SK-N-MC (cell line): ENCODE data around the gene LIX1.

Experiments
- DNase-seq: peaks from one replicate; pipeline ENCODE4 v3.0.0-alpha.2; 2011; ENCODE audit warnings: low read depth, low spot score
- H3K27ac ChIP-seq: fragments of 200-600 bp; sonication (generic); 2 replicates; pipeline ENCODE4 v1.5.1; 2016; ENCODE audit warnings: mixed run types
- H3K36me3 ChIP-seq: fragments of 200-600 bp; sonication (generic); 2 replicates; pipeline ENCODE4 v1.6.1; 2017; ENCODE audit warnings: antibody characterized with exemption, low read length, mixed read lengths; ENCODE audit not compliant: insufficient read depth
- H3K4me3 ChIP-seq: fragments of 200-600 bp; sonication (generic); 2 replicates; pipeline ENCODE4 v1.5.1; 2016
- H3K9ac ChIP-seq: fragments of 200-600 bp; sonication (generic); 2 replicates; pipeline ENCODE4 v1.8.0; 2017; ENCODE audit warnings: mixed run types, mixed read lengths; ENCODE audit not compliant: insufficient read length
- H3K9me3 ChIP-seq: fragments of 200-600 bp; sonication (generic); 2 replicates; pipeline ENCODE4 v1.6.1; 2017; ENCODE audit warnings: low read depth, mild to moderate bottlenecking, antibody characterized with exemption, low read length, moderate library complexity, mixed read lengths
- EZH2 ChIP-seq: fragments of 200-600 bp; sonication (generic); IDR thresholded peaks from one replicate; pipeline ENCODE4 v1.6.1; 2017; ENCODE audit warnings: antibody characterized with exemption
- FOXP2 ChIP-seq: optimal IDR thresholded peaks from 2 replicates; pipeline ENCODE3; 2011; ENCODE audit warnings: mild to moderate bottlenecking, moderate library complexity; ENCODE audit not compliant: insufficient read depth; ENCODE audit errors: extremely low read length, control extremely low read depth
- POLR2AphosphoS5 ChIP-seq: IDR thresholded peaks from 2 replicates; pipeline ENCODE4 v1.6.1; 2012; ENCODE audit warnings: mild to moderate bottlenecking, low read depth, low read length, borderline replicate concordance

The LIX1 gene

GRCh38 chr5:97134634-97135033 is 7.8 kb downstream of the LIX1 start:
- H3K9ac ChIP-seq, result no peak overlapping the region
- TF ChIP-seq FOXP2 (no peak), POLR2AphosphoS5 (no peak), EZH2 (no peak)

GRCh38 chr5:97133101-97133500 is 9.3 kb downstream of the LIX1 start:
- TF ChIP-seq FOXP2, result no peak
- no peak for TF ChIP-seq EZH2
- TF ChIP-seq POLR2AphosphoS5, result no peak
- Histone ChIP-seq H3K4me3 (no peak overlapping the region), H3K9me3 (no peaks in the 10 kb centered on the region), H3K27ac (no peak overlapping the region), H3K9ac (no peak overlapping the region), H3K36me3 (no peaks in the 10 kb centered on the region)
- no peak for DNase-seq

More at GRCh38 chr5:97134634-97135033, 7.8 kb downstream of the LIX1 start:
- Histone ChIP-seq H3K27ac (no peak overlapping the region), H3K36me3 (no peaks in the 10 kb centered on the region), H3K9me3 (no peaks in the 10 kb centered on the region), H3K4me3 (no peak overlapping the region)
- DNase-seq, result no peak

- Histone ChIP-seq H3K9ac (no peak overlapping the region), H3K27ac (no peak overlapping the region), H3K9me3 (no peaks in the 10 kb centered on the region), H3K36me3 (no peaks in the 10 kb centered on the region), H3K4me3 (no peak overlapping the region)
- TF ChIP-seq EZH2, result no peak
- no peak for TF ChIP-seq FOXP2
- TF ChIP-seq POLR2AphosphoS5, result no peak
- DNase-seq, result no peak
Measured at GRCh38 chr5:97131921-97132320, 10.5 kb downstream of the LIX1 start.

- no peak for DNase-seq
- no peak overlapping the region for H3K9ac ChIP-seq
- no peak overlapping the region for H3K27ac ChIP-seq
- TF ChIP-seq FOXP2 (no peak), POLR2AphosphoS5 (no peak), EZH2 (no peak)
- H3K36me3 ChIP-seq, result no peaks in the 10 kb centered on the region
- H3K9me3 ChIP-seq, result no peaks in the 10 kb centered on the region
- no peak overlapping the region for H3K4me3 ChIP-seq
Measured at GRCh38 chr5:97131139-97131710, 11.2 kb downstream of the LIX1 start.

- no peak for DNase-seq
- Histone ChIP-seq H3K36me3 (no peaks in the 10 kb centered on the region), H3K27ac (no peak overlapping the region), H3K9ac (no peak overlapping the region), H3K9me3 (no peaks in the 10 kb centered on the region), H3K4me3 (no peak overlapping the region)
- TF ChIP-seq EZH2, result no peak
Measured at GRCh38 chr5:97127727-97128126, 14.7 kb downstream of the LIX1 start.

- H3K4me3 ChIP-seq, result no peak overlapping the region
- no peak overlapping the region for H3K9ac ChIP-seq
- DNase-seq, result no peak
- TF ChIP-seq EZH2 (no peak), POLR2AphosphoS5 (no peak), FOXP2 (no peak)
- H3K9me3 ChIP-seq, result no peaks in the 10 kb centered on the region
- H3K36me3 ChIP-seq, result no peaks in the 10 kb centered on the region
- no peak overlapping the region for H3K27ac ChIP-seq
Measured at GRCh38 chr5:97125125-97125683, 17.2 kb downstream of the LIX1 start.

- H3K4me3 ChIP-seq, result no peak overlapping the region
- no peak for TF ChIP-seq EZH2
- no peak for TF ChIP-seq POLR2AphosphoS5
- no peak for TF ChIP-seq FOXP2
- no peak for DNase-seq
- H3K27ac ChIP-seq, result no peak overlapping the region
- H3K9me3 ChIP-seq, result no peaks in the 10 kb centered on the region
- no peaks in the 10 kb centered on the region for H3K36me3 ChIP-seq
- no peak overlapping the region for H3K9ac ChIP-seq
Measured at GRCh38 chr5:97124335-97124734, 18.1 kb downstream of the LIX1 start.

GRCh38 chr5:97121848-97122247 is 20.6 kb downstream of the LIX1 start:
- no peak for DNase-seq
- Histone ChIP-seq H3K9ac (no peak overlapping the region), H3K9me3 (no peaks in the 10 kb centered on the region), H3K4me3 (no peak overlapping the region), H3K27ac (no peak overlapping the region), H3K36me3 (no peaks in the 10 kb centered on the region)
- TF ChIP-seq FOXP2, result no peak
- TF ChIP-seq POLR2AphosphoS5, result no peak
- TF ChIP-seq EZH2, result no peak

GRCh38 chr5:97120195-97120594 is 22.2 kb downstream of the LIX1 start:
- TF ChIP-seq FOXP2 (no peak), EZH2 (no peak), POLR2AphosphoS5 (no peak)
- H3K4me3 ChIP-seq, result no peak overlapping the region
- DNase-seq, result no peak
- no peaks in the 10 kb centered on the region for H3K36me3 ChIP-seq
- no peak overlapping the region for H3K9ac ChIP-seq
- H3K27ac ChIP-seq, result no peak overlapping the region
- H3K9me3 ChIP-seq, result no peaks in the 10 kb centered on the region
